Upper lobe of left lung (tissue), 6 donors: ENCODE results near the gene TGM6. TPM values are rescaled to one million over a fixed set of nuclear protein-coding genes. Genes with fewer than 3 reads are reported as not detected.
A peak's percentile ranks its signal among the peaks of the same experiment; 100 is the strongest.

Experiments used
- ATAC-seq, 2 donors: fragments of 200-7000 bp; cut with Tn5 transposase; one replicate each; pipeline ENCODE4 v1.9.1; 2022; ENCODE audit warnings: mild to moderate bottlenecking in 2 of 2, moderate library complexity in 2 of 2; ENCODE audit not compliant: low FRiP score in 2 of 2
- DNase-seq, 2 donors: peaks; one replicate each; pipeline ENCODE4 v3.0.0-alpha.2; 2019 to 2020
- H3K27ac ChIP-seq, 4 donors: fragments of 200-600 bp; sonication (generic); one replicate each; pipeline ENCODE4 v1.5.1; 2016 to 2019
- H3K27me3 ChIP-seq, 4 donors: fragments of 200-600 bp; sonication (generic); one replicate each; pipeline ENCODE4 v1.5.1; 2017 to 2019
- H3K36me3 ChIP-seq, 4 donors: fragments of 200-600 bp; sonication (generic); one replicate each; pipeline ENCODE4 v1.5.1; 2016 to 2019
- H3K4me1 ChIP-seq, 4 donors: fragments of 200-600 bp; sonication (generic); one replicate each; pipeline ENCODE4 v1.5.1; 2018 to 2019
- H3K4me3 ChIP-seq, 4 donors: fragments of 200-600 bp; sonication (generic); one replicate each; pipeline ENCODE4 v1.5.1; 2017 to 2019; ENCODE audit warnings: mild to moderate bottlenecking in 2 of 4, moderate library complexity in 1 of 4
- H3K9me3 ChIP-seq, 4 donors: fragments of 200-600 bp; sonication (generic); one replicate each; pipeline ENCODE4 v1.5.1; 2018 to 2019
- CTCF ChIP-seq, 6 experiments: fragments of 450-650 bp in 4 of 6; fragments of 200-600 bp in 2 of 6; sonication (generic) in 2 of 6; IDR thresholded peaks; one replicate each; pipeline ENCODE4 v1.5.1; 2016 to 2019; ENCODE audit warnings: antibody characterized with exemption in 6 of 6
- EP300 ChIP-seq, 4 donors: sonication (generic); formaldehyde crosslinking; IDR thresholded peaks; one replicate each; pipeline ENCODE4 v1.5.1; 2017; ENCODE audit warnings: antibody characterized with exemption in 4 of 4, control low read depth in 2 of 4
- POLR2A ChIP-seq, 4 donors: fragments of 450-650 bp; IDR thresholded peaks; one replicate each; pipeline ENCODE4 v1.5.1; 2016 to 2017; ENCODE audit warnings: antibody characterized with exemption in 4 of 4, mild to moderate bottlenecking in 2 of 4
- POLR2AphosphoS5 ChIP-seq, 2 donors: sonication (generic); formaldehyde crosslinking; IDR thresholded peaks; one replicate each; pipeline ENCODE4 v1.5.1; 2017; ENCODE audit warnings: antibody characterized with exemption in 2 of 2
- WGBS, 2 donors: methylation state at CpG; one replicate each; pipeline ENCODE4 v1.1.5; 2017 to 2018; 5-methylcytosine and 5-hydroxymethylcytosine counted together
- total RNA-seq, 6 donors: library from RNA; depleted of rRNA in 4 of 6; stranded (reverse); fragments of >200 nt in 4 of 6; gene quantifications; one replicate each; pipeline versions ENCODE4 v1.1.0 to v1.2.1, GENCODE V29; 2016 to 2021
- donor health status: DM: no; HTN: no; CAD: no; lungs with moderate emphysema.
- donor health status: DM: no; HTN: yes; CAD: no; lungs with severe emphysema.

Gene TGM6
- total RNA-seq, 6 donors from 2014 or later = not detected

GRCh38 chr20:2399390-2399789 is 18.7 kb downstream of the TGM6 start:
- WGBS, 2 donors = 88 to 93% methylated on average over 7 to 16 of the region's 16 CpGs
- peaks cover 0 to 4% (median 1%) of the 10 kb centered on the region in 4 donors for H3K9me3 ChIP-seq
- no peaks in the 10 kb centered on the region for H3K36me3 ChIP-seq
- H3K27me3 ChIP-seq = no peaks in the 10 kb centered on the region
- TF ChIP-seq CTCF (IDR thresholded peaks at IDR 0.05) (no peak), POLR2AphosphoS5 (IDR thresholded peaks at IDR 0.05) (no peak), POLR2A (IDR thresholded peaks at IDR 0.05) (no peak), EP300 (IDR thresholded peaks at IDR 0.05) (no peak)
- H3K27ac ChIP-seq = no peak overlapping the region
- no peaks in the 10 kb centered on the region for H3K4me1 ChIP-seq
- ATAC-seq (no peak), DNase-seq (peak in 1 of 2 donors; percentile 76)
- no peak overlapping the region for H3K4me3 ChIP-seq

GRCh38 chr20:2400290-2400689 is 19.6 kb downstream of the TGM6 start:
- DNase-seq (no peak), ATAC-seq (no peak)
- no peak overlapping the region for H3K4me3 ChIP-seq
- TF ChIP-seq EP300 (IDR thresholded peaks at IDR 0.05) (no peak), CTCF (IDR thresholded peaks at IDR 0.05) (no peak), POLR2AphosphoS5 (IDR thresholded peaks at IDR 0.05) (no peak), POLR2A (IDR thresholded peaks at IDR 0.05) (no peak)
- no peaks in the 10 kb centered on the region for H3K4me1 ChIP-seq
- H3K36me3 ChIP-seq = no peaks in the 10 kb centered on the region
- H3K27ac ChIP-seq = no peak overlapping the region
- H3K9me3 ChIP-seq = peaks cover 0 to 13% (median 9%) of the 10 kb centered on the region in 4 donors
- no peaks in the 10 kb centered on the region for H3K27me3 ChIP-seq
- 90 to 100% methylated on average over 3 to 6 of the region's 11 CpGs for WGBS, 2 donors

DNA sequence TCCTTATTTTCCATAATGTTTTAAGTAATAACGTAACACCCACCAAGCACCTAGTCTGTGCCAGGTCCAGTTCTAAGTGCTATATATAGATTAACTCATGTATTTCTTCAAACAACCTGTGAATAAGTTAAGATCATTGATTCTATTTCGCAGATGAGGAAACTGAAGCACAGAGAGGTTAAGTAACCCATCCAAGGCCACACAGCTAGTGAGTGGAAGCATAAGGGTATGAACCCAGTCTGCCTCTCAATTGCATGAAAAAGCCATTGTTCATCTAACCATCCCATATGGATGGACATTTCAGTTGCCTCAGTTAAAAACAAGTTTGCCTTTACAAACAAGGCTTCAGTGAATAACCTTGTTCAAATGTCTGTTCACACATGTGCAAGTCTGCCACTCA is 20.8 kb downstream of the TGM6 start:
- Histone ChIP-seq H3K36me3 (no peaks in the 10 kb centered on the region), H3K27me3 (no peaks in the 10 kb centered on the region), H3K27ac (no peak overlapping the region), H3K9me3 (peaks cover 0 to 20% (median 9%) of the 10 kb centered on the region in 4 donors), H3K4me1 (no peaks in the 10 kb centered on the region), H3K4me3 (no peak overlapping the region)
- DNase-seq (no peak), ATAC-seq (no peak)
- 86 to 98% methylated on average over 2 of the region's 2 CpGs for WGBS, 2 donors
- TF ChIP-seq POLR2A (IDR thresholded peaks at IDR 0.05) (no peak), CTCF (IDR thresholded peaks at IDR 0.05) (no peak), POLR2AphosphoS5 (IDR thresholded peaks at IDR 0.05) (no peak), EP300 (IDR thresholded peaks at IDR 0.05) (no peak)

DNA sequence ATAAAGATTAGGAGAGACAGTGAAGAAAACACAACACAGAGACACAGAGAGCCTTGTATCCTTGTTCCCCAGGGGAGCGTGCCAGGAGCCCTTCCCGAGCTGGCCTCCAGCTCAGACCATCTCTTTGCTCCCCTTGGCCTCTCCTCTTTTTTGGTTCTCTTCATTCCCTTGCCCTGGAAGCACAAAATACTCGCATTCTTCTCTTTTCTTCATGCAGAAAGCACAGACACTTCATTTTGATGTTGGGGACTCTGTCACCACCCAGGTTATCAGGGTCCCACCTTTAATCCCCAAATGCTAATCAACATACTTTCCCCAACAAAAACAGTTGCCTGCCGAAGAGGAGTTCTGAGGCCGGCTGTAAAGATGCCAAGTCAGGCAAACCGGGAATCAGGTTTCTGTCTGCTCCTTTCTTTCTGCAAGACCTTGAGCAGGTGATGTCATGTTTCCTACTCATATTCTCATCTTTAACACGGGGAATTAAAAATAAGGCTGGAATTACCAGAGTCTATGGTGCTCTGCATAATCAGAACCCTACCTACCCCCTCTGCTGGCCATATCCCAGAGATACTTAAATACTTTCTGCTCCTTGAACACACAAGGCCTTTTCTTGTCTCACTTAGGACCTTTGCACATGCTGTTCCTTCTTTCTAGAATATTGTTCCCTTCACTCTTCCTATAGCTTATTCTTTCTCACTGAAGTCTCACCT is 21.7 kb downstream of the TGM6 start:
- no peaks in the 10 kb centered on the region for H3K27me3 ChIP-seq
- peaks cover 0 to 20% (median 9%) of the 10 kb centered on the region in 4 donors for H3K9me3 ChIP-seq
- H3K4me3 ChIP-seq = no peak overlapping the region
- ATAC-seq (no peak), DNase-seq (no peak)
- no peak overlapping the region for H3K27ac ChIP-seq
- no peak for TF ChIP-seq CTCF (IDR thresholded peaks at IDR 0.05)
- no peak for TF ChIP-seq EP300 (IDR thresholded peaks at IDR 0.05)
- TF ChIP-seq POLR2A (IDR thresholded peaks at IDR 0.05) = no peak
- H3K36me3 ChIP-seq = no peaks in the 10 kb centered on the region
- H3K4me1 ChIP-seq = no peaks in the 10 kb centered on the region
- 57 to 58% methylated on average over 7 of the region's 7 CpGs for WGBS, 2 donors
